ENCODE data around the gene DIP2C. TPM values are rescaled to one million over a fixed set of nuclear protein-coding genes. Genes with fewer than 3 reads are reported as not detected.
A peak's percentile ranks its signal among the peaks of the same experiment; 100 is the strongest.

The DIP2C gene
- total RNA-seq, 1 experiment from 2014 or later = 11.0 TPM

- no peak for TF ChIP-seq E2F4 (CRISPR knock-in tag; IDR thresholded peaks at IDR 0.05; ENCODE audit: borderline replicate concordance, low read depth)
- no peak for TF ChIP-seq ZSCAN18 (CRISPR knock-in tag; IDR thresholded peaks at IDR 0.05)
- TF ChIP-seq, protein P1, sequence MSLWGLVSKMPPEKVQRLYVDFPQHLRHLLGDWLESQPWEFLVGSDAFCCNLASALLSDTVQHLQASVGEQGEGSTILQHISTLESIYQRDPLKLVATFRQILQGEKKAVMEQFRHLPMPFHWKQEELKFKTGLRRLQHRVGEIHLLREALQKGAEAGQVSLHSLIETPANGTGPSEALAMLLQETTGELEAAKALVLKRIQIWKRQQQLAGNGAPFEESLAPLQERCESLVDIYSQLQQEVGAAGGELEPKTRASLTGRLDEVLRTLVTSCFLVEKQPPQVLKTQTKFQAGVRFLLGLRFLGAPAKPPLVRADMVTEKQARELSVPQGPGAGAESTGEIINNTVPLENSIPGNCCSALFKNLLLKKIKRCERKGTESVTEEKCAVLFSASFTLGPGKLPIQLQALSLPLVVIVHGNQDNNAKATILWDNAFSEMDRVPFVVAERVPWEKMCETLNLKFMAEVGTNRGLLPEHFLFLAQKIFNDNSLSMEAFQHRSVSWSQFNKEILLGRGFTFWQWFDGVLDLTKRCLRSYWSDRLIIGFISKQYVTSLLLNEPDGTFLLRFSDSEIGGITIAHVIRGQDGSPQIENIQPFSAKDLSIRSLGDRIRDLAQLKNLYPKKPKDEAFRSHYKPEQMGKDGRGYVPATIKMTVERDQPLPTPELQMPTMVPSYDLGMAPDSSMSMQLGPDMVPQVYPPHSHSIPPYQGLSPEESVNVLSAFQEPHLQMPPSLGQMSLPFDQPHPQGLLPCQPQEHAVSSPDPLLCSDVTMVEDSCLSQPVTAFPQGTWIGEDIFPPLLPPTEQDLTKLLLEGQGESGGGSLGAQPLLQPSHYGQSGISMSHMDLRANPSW (CRISPR knock-in tag; conservative IDR thresholded peaks at IDR 0.05; ENCODE audit: low read depth) = no peak
- TF ChIP-seq ZNF396 (CRISPR knock-in tag; IDR thresholded peaks at IDR 0.05; ENCODE audit: borderline replicate concordance) = no peak
- no peak for TF ChIP-seq ZNF416 (CRISPR knock-in tag; IDR thresholded peaks at IDR 0.05)
- no peak for TF ChIP-seq TEAD4 (CRISPR knock-in tag; IDR thresholded peaks at IDR 0.05)
- no peak for TF ChIP-seq CREM (CRISPR knock-in tag; IDR thresholded peaks at IDR 0.05)
- TF ChIP-seq MYBL2 (CRISPR knock-in tag; IDR thresholded peaks at IDR 0.05) = no peak
- ChIA-PET CTCF (interaction anchor here (1.2 kb wide), 1 partner anchor 31 kb away, joined by 4 read pairs; no protein-coding TSS in a partner anchor), POLR2A (no interaction called here)
- Mint-ChIP-seq H3K27me3 (ENCODE audit: low read depth) (no peaks in the 10 kb centered on the region), H3K4me1 (peaks cover 13% of the 10 kb centered on the region), H3K4me3 (no peak overlapping the region), H3K27ac (peak overlapping the region; percentile 51; the same call in 1 of the 2 replicates), H3K9me3 (no peaks in the 10 kb centered on the region), H3K36me3 (no peaks in the 10 kb centered on the region)
- DNase-seq (ENCODE audit: low spot score) = no peak
- ATAC-seq = no peak
Measured at GRCh38 chr10:541750-542371, 147.6 kb downstream of the DIP2C start.

DNA sequence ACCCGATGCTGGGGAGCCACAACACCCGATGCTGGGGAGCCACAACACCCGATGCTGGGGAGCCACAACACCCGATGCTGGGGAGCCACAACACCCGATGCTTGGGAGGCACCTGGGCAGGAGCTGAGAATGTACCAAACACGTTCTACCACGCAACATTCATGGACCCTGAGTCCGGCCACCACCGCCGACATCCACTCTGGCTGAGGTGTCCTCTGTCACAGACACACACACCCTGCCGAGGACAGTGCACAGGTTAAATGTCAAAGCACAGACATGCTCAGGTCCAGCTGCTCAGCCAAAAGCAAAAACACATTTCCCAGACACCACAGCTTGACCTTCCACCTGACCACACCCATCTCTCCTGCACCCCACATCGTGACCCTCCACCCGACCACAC is 148.4 kb downstream of the DIP2C start:
- H3K9me3 Mint-ChIP-seq = no peaks in the 10 kb centered on the region
- peaks cover 8% of the 10 kb centered on the region for H3K4me1 Mint-ChIP-seq
- no peak overlapping the region for H3K27ac Mint-ChIP-seq
- no peak overlapping the region for H3K4me3 Mint-ChIP-seq
- no peaks in the 10 kb centered on the region for H3K36me3 Mint-ChIP-seq
- ChIA-PET POLR2A (no interaction called here), CTCF (no interaction called here)
- DNase-seq (ENCODE audit: low spot score) (no peak), ATAC-seq (no peak)
- TF ChIP-seq MXD4 (CRISPR knock-in tag; IDR thresholded peaks at IDR 0.05; ENCODE audit: borderline replicate concordance) (no peak), CBFB (CRISPR knock-in tag; IDR thresholded peaks at IDR 0.05; ENCODE audit: low read depth) (no peak), ELF4 (CRISPR knock-in tag; IDR thresholded peaks at IDR 0.05; ENCODE audit: low read depth) (no peak), E2F4 (CRISPR knock-in tag; IDR thresholded peaks at IDR 0.05; ENCODE audit: borderline replicate concordance, low read depth) (no peak), IRF2 (CRISPR knock-in tag; IDR thresholded peaks at IDR 0.05; ENCODE audit: borderline replicate concordance, low read depth) (no peak), ZNF416 (CRISPR knock-in tag; IDR thresholded peaks at IDR 0.05) (no peak), NR3C1 (CRISPR knock-in tag; conservative IDR thresholded peaks at IDR 0.05; ENCODE audit: low read depth) (no peak), ZNF263 (CRISPR knock-in tag; IDR thresholded peaks at IDR 0.05; ENCODE audit: low read depth) (no peak), E2F1 (CRISPR knock-in tag; IDR thresholded peaks at IDR 0.05) (no peak), TEAD1 (CRISPR knock-in tag; IDR thresholded peaks at IDR 0.05) (no peak), ZNF138 (CRISPR knock-in tag; conservative IDR thresholded peaks at IDR 0.05) (no peak)
- H3K27me3 Mint-ChIP-seq (ENCODE audit: low read depth) = no peaks in the 10 kb centered on the region

Data from WTC11 (cell line).